Ecto neural progenitor cell (in vitro differentiated cells): ENCODE results near the gene RGP1.

Source experiments
- DNase-seq: peaks from one replicate; pipeline ENCODE4 v3.0.0-alpha.2; 2018; ENCODE audit warnings: low spot score

Gene RGP1, protein sequence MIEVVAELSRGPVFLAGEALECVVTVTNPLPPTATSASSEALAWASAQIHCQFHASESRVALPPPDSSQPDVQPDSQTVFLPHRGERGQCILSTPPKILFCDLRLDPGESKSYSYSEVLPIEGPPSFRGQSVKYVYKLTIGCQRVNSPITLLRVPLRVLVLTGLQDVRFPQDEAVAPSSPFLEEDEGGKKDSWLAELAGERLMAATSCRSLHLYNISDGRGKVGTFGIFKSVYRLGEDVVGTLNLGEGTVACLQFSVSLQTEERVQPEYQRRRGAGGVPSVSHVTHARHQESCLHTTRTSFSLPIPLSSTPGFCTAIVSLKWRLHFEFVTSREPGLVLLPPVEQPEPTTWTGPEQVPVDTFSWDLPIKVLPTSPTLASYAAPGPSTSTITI

DNA sequence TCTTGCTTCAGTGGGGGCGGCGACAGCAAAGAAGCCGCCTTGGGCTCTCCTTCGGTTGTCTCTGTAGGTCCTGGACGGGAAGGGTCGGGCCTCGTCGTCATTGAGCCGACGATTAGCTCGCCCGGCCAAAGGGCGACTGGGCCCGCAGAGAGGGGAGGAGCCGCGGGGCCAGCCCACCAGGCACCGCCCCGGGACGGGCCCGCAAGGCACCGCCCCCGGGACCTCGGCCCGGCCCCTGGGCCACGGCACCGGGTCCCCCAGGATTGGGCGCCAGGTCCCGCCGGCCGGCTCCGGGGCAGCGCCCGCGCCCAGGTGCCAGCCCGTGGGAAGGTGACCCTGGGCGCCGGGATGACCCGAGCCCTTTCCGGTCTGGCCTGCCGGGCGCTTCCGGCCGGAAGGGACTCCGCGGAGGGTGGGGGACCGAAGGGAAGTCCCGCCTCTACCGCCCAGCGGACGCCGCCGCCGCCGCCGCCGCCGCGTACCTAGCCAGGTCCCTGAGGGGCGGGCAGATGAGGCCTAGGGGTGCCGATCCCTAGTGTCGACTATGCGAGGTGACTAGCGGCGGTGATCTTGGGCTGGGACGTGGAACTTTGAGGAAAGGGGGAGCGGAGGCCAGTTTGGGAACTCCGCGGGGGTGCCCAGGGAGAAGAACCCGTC lies at the start of gene RGP1, which contains the start of gene GBA2:
RGP1 (plus strand) TSS at position 430 of the 657 bp plus-strand sequence. CDS start 469 bp downstream, outside the sequence.
GBA2 (minus strand) TSS at position 371 of the 657 bp plus-strand sequence. CDS start 524 bp downstream, outside the sequence.
- peak; percentile 88 for DNase-seq

DNA sequence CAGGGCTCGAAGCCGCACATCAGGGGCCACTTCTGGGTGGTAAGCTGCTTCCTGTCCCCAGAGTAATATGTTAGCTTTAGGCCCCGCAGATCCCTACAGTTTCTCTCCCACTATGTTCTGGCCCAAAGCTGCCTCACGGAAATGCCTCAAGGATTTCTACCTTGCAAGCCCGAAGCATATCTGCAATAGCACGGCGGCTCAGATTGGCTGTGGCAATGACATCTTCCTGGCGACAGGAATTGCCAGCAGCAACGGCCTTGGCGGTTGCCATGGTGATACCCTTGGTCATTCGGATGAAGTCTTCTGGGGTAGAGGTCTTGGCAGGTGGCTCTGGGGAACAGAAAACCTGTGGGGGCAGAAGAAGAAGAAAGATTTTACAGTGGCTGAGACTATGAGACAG lies 49.1 kb upstream of the RGP1 start:
- DNase-seq = no peak

DNA sequence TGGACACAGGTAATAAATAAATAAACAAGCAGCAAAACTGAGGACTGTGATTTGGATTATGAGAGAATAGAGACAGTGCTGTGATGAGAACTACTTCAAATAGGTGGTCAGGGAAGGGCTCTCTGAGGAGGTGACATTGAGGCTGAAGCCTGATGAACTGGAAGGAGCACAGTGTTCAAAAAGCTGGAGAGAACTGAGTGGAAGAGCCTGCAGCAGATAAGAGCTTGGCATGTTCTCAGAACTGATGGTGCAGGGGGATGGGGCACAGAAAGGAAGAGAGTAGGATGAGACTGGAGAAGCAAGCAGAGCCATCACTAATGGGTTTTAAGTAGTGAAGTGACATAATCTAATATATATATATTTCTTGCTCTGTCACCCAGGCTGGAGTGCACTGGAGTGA lies 48.1 kb upstream of the RGP1 start:
- DNase-seq = no peak

DNA sequence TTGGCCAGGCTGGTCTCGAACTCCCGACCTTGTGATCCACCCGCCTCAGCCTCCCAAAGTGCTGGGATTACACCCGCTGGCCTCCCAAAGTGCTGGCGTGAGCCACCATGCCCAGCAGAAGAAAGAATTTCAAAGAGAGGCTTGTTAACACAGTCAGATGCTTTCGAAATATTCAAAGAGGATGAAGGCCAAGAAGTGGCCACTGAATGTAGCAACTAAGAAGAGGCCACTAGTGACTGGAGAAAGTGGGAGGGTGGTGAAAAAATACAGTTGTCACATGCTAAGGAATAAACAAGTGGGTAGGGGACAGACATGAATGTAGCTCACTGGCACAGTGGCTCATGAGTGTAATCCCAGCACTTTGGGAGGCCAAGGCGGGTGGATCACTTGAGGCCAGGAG lies 46.4 kb upstream of the RGP1 start:
- no peak for DNase-seq

DNA sequence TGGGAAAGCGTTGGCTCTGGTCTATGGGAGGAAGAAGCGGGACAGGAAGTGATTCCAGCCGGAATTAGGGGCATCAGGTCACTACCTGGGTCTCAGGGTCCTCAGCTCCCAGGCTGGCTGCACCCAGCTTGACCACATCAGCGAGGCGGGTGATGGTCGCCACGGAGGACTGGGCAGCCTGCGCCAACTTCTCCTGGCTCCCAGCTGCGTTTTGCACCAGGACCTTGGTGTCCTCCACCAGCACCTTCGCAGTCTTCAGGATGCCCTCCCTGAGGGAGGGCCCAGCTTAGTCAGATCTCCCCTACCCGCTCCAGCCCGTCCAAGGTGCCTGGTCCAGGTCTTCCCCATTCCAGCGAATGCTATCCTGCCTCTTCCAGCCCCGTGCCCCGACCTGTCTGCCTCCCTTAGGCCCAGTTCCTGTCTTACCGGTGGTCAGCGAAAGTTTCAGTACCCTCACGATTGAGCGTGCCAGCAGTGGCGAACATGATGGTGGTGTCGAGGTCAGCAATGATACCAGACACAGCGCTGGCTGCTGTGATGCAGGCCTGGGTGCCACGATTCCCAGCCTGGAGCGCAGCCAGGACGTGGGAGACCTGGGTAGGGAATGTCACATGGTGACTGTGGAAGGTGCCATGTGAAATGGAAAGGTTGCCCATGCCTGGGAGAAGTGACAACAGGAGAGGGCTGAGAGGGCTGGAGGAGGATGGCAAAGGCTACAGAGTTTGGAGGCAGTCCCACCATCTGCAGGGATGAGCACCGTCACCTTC lies 45.0 kb upstream of the RGP1 start:
- DNase-seq = no peak

DNA sequence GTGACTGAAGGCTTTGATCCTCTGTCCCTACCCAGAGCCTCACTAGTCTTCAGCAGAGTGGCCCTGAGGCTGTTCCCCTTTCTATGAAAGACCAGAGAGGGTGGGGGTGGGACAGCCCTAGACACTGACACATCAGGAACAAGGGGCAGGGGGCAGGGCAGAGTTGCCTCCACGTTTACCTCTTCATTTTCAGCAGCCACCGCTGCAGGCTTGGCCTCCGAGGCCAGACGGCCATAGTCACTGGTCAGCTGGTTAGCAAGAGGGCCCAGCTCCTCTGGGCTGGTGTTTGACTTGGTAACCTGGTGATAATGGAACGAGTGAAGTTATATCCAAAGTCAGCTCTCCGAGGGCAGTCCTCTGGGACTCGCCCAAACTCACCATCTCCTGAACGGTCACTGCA lies 43.7 kb upstream of the RGP1 start:
- no peak for DNase-seq

DNA sequence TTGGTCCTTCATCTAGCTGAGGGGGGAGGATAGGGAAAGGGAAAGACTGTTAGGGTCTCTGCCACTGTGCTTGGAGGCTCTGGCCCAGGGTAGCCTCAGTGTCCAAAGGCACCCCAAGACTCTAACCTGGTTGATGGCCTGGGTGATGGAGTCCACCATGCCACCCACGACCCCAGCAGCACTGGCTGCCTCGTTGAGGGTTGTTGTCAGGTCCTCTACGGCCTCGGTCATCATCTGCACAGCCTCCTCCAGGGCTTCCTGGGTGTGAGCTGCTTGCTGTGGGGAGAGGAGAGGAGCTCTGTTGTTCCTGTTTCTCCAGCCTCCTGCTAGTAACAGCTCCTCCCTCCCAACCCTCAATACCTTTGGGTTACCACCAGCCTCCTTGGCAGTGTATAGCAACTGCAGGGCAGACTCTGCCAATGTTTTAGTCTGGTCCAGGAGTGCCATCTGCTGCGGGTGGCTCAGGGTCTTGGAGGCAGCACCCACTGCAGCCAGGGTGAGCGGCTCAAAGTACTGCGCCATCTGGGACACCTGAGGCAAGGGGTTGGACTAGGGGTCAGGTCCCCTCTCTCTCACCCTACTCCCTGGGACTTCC lies 43.2 kb upstream of the RGP1 start:
- no peak for DNase-seq

DNA sequence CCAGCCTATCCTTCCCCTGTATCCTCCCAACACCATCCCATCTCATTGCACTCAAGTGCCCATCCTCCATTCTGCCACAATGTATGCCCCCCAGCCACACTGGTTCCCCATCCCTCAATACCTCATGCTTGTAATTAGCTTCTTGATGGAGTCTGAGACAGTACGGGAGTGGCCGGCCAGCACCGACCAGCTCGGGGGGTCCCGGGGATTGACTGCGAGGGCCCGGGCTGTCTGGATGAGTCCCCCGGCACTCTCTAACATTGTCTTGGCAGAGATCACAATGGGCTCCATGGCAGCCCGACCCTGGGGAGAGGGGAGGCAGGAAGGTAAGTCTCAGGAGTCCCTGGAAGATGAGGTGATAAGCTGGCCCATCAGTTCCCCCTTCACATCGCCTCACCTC lies 42.1 kb upstream of the RGP1 start:
- no peak for DNase-seq

DNA sequence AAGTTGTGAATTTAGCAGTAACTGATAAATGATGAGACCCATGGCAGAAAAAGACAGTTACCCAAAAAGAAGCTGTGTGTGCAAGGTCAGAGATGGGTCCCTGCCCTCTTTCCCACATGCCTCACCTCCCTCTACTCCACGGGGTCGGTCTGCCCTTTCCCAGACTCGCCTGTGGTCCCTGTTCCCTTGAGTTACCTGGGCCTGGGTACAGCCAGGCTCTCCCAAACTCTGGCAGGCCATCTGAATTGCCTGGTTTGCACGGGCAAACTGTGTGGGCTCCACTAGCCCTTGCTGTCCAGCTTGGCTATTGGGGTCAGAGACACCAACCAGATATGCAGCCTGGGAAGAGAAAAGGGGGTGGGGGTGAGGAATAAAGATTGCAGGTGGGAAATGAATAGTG lies 40.9 kb upstream of the RGP1 start:
- no peak for DNase-seq

DNA sequence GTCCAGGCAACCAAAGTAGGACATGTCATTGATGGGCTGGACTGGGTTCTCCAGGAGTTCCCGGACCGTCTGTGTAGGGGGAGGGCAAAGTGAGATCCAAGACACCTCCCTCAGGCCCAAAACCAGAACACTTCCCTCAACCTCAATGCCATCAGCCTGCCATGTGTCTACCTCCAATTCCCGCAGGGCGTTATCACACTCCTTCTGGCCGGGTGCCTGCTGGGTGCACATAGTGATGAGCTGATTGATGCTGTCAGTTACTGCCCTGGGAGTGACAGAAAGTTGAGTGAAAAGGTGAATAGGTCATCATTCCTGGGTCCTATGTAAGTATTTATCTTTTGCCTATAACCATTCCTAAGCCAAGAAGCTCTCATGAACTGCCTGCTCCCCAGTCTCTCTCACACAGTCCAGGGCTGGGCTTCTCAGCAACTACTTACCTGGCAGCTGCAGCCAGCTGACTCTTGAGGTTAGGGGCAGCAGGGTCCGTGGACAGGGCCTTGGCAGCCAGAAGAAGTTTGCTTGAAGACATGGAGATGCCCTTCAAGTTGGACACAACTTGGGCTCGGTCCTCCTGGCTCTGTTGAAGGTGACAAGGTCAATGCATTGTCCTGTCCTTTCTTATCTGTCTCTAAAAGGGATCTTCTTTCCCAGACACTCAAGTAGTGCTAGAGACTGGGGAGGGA lies 38.1 kb upstream of the RGP1 start:
- no peak for DNase-seq

DNA sequence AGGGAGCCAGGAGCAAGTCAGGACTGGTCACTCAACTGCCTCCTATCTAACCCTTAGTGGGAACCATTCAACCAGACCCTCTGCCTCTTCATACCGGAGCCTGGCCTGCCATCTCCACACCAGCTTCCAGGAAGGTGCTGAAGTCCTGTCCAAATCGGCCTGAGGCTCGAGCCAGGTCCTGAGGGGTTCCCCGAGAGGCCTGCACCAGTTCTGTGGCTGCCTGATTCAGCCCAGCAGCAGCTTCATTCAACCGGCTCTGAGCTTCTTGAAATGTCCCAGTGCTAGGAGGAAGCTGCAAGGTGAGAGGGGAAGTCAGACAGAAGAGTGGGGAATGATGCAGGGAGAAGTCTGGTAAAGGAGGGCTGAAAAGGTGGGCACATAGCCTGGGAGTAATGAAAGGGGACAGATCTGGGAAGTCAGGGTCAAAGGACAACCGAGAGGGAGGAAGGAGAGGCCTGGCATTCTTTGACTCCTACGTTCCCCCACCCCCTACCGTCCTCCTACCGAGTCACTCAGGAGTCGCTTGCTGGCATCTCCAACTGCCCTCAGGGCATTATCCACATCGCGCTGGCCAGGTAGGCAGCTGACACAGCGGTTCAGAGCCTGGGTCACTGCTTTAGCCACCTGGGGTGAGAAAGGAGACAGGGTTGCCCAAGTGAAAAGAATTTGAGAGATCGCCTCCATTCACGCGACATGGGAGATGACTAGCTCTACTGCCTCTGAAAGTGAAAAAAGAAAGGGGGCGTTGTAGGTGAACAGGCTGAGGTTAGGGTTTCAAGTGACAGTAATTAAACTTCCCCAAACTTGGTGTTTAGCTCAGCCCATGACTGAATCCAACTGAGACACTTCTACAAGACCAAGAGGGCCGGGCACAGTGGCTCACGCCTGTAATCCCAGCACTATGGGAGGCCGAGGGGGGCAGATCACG lies 37.3 kb upstream of the RGP1 start:
- DNase-seq = no peak

DNA sequence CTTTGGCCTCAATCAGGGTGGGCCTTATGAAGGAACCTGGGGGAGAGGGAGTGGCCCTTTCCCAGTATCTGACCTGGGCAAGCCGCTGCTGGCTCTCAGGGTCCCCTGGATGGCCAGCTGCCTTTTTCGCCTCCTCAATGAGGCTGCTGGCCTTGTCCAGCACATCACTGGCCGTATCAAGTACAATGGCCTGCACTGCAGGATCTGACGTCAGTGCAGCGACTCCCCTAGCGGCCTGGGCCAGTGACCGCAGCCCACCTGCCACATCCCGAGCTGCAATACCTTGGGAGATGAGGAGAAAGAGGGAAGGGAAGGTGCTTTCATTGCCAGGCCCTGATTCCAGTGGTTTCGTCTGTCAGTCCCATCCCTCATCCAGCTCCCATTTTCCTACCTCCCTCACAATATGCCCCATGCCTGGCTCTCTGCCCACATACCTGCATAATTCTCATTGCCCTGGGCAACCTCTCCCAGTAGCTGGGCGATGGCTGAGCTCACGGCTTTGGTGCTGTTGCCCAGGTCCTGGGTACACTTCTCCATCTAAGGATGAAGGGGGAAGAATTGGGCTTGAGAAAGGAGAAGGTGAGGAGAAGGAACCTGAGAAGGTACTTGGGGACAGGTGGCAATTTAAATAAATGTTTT lies 36.2 kb upstream of the RGP1 start:
- peak; percentile 52 for DNase-seq

DNA sequence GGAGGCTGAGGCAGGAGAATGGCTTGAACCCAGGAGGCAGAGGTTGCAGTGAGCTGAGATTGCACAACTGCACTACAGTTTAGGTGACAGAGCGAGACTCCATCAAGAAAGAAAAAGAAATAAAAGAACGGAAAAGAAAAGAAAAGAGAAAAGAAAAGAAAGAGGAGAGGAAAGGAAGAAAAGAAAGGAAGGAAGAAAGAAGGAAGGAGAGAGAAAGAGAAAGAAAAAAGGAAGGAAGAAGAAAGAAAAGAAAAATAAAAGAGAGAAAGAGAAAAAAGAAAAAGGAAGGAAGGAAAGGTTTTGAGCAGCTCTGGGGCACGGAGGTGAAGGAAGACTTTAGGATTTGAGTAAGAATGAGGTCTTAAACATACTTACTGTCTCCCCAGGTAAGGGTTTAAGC lies 35.5 kb upstream of the RGP1 start:
- DNase-seq = no peak

DNA sequence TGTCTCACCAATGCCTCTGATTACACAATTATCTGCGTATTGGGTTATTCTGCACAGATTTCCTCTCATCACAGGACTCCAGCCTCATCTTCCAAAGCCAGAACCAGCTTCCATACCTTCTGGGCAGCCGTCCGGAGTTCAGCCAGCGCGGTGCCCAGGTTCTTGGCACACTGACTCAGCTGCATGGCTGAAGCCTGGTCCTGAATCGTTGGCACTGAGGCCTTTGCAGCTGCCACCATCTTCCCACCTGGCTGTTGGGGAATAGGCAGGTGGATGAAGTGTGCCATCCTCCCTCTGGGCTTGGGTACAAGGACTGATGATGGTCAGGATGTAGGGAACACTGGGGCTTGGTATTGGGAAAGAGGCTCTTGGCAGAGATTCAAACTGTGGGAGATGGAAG lies 35.0 kb upstream of the RGP1 start:
- no peak for DNase-seq

DNA sequence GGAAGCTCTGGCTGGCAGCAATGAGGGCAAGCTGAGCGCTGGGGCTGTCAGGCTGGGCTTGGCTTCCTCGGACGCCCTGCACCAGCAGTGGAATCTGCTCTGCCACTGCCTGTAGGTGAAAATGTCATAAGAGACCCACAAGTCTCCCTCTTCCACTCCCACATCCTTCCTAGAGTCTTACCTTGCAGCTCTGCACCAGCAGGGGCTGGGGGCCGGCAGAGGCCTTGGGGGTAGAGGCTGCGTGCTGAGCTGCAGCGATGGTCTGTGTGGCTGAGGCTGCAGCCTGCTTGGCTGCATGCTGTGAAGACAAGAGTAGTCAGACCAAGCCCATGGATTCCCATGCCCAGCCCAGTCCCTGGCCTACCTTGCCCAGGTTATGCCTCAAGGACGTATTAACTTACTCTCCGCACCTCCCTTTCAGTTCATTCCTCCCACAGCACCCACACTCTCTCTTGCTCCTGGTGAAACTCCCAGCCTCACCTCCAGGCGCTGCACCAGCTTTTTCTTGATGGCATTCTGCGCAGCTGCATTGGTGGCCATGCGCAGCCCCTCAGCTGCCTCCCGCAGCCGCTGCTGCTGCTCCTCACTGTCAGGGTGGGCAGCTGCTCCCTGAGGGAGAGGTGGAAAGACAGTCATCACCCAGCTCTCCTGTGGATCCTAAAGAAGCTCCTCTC lies 34.4 kb upstream of the RGP1 start:
- peak; percentile 24 for DNase-seq

DNA sequence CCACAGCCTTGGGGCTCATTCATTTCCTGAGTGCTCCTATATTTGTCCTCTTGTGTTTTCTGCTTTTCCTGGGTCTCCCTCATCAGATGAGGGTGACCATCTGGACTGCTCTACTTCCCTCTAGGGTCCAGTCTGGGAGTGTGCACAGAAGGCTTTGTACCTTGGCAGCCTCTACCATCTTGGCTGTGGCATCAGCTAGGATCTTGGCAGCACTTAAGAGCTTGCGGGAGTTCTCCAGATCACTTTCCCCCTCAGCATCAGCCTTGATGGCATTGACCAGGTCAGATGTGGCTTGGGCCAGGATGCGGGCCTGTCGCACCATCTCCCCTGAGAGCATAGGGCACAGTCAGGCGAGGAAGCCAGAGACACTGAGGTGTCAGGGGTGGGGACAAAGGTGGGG lies 32.9 kb upstream of the RGP1 start:
- peak; percentile 32 for DNase-seq

DNA sequence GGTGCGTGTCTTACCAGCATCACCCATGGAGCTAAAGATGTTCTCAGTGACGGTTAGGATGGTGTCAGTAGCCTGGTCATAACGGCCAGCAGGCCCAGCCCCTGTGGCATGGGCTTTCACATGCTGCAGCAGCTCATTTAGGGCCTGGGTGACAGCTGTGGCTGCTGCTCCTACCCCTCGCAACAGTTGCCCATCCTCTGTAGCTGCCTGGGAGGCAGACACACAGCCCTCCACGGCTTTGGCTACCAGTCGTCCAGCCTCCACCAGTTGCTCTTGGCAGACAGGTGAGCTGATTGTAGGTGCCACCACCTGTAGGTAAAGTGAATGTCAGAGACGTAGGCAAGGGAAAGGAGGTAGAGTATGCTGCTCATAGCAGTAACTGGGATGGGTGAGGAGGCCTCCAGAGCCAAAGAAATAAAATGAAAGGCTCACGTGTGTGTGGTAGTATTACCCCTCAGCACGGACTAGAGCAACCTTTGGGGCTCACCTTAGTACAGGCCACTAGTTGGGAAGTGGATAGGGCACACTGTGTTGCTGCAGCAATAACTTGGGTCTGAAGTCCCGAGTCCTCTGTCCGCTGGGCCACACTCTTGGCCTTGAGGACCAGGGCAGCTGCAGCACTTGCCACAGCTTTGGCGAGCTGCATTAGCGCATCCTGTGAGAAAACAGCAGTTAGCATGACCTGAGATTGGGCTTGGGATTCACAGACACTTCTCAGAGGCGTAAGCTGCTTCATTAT lies 31.8 kb upstream of the RGP1 start:
- DNase-seq = no peak

DNA sequence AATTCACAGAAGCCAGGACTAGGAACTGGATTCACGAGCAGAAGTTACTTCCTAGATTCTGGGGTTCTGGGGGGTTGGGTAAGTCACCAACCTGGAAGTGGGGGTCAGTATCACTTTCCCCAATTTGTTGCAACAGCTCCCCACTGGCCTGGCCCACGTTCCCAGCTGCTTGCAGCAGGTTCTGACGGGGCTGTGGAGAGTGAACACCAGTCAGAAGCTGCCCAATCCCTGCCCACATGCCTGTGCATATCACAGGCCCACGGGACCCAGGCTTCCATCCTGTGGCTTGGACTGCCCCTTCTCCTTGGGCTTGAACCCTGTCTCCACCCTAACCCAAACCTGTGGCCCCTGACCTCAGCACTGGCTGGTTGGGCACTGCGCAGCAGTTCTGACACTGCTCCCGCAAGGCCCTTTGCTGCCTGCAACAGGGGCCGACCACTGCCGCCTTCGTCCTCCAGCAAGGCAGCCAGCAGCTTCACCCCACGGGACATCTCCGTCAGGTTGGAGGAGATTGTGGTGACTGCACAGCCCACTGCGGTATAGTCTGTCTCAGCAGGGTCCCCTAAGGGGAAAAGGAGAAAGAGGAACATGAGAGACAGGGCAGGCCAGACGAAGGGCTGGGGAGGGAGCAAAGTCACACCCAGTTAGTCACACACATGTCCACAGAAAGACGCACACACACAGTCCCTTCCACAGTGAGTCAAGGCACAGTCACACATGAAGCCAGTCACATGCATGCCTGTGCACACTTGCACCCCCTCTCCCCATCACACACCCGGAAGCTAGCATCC lies 30.2 kb upstream of the RGP1 start:
- DNase-seq = peak; percentile 29
